22Rv1 (cell line): ENCODE measurements around the gene SYNE3.

Experiments
- ZFX ChIP-seq: fragments of 450-650 bp; IDR thresholded peaks from 2 replicates; pipeline ENCODE4 v1.6.1; 2017; ENCODE audit warnings: antibody characterized with exemption, borderline replicate concordance
- TF ChIP-seq, protein P1 (sequence below): fragments of 450-650 bp; IDR thresholded peaks from 2 replicates; pipeline ENCODE4 v1.5.1; 2017; ENCODE audit warnings: mild to moderate bottlenecking

DNA sequence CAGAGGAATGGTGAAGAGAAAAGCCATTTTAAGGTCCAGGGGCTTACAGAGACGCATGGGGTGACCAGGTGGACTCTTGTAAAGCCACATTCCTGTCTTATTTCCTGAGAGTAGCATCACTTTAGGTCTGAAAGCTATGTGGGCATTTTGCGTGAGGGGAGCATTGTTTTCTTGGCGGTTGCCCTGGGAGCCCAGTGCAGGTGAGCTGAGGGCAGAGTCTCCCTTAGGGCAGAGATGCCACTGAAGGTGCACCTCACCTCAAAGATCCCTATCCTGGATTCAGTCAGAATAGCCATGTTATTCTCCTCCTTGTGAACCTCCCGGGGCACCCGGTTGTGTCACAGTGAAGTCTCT lies 30.8 kb upstream of the SYNE3 start:
- TF ChIP-seq, protein P1, sequence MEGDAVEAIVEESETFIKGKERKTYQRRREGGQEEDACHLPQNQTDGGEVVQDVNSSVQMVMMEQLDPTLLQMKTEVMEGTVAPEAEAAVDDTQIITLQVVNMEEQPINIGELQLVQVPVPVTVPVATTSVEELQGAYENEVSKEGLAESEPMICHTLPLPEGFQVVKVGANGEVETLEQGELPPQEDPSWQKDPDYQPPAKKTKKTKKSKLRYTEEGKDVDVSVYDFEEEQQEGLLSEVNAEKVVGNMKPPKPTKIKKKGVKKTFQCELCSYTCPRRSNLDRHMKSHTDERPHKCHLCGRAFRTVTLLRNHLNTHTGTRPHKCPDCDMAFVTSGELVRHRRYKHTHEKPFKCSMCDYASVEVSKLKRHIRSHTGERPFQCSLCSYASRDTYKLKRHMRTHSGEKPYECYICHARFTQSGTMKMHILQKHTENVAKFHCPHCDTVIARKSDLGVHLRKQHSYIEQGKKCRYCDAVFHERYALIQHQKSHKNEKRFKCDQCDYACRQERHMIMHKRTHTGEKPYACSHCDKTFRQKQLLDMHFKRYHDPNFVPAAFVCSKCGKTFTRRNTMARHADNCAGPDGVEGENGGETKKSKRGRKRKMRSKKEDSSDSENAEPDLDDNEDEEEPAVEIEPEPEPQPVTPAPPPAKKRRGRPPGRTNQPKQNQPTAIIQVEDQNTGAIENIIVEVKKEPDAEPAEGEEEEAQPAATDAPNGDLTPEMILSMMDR = no peak
- no peak for TF ChIP-seq ZFX
